ENCODE results near the gene AMOTL2.

- TF ChIP-seq HDAC6 (IDR thresholded peaks at IDR 0.05; ENCODE audit: low read depth, low read length) (no peak), ILF3 (IDR thresholded peaks at IDR 0.05; ENCODE audit: borderline replicate concordance) (no peak), CEBPB (tag; IDR thresholded peaks at IDR 0.05) (no peak)
These were observed 13.0 kb upstream of the AMOTL2 start for GRCh38 chr3:134387293-134387692.

All from K562 (cell line).